ENCODE results near the gene SORT1. TPM values are rescaled to one million over a fixed set of nuclear protein-coding genes. Genes with fewer than 3 reads are reported as not detected.

SORT1 gene
- total RNA-seq, 4 donors from 2014 or later, result 145 to 199 (median 189) TPM

DNA sequence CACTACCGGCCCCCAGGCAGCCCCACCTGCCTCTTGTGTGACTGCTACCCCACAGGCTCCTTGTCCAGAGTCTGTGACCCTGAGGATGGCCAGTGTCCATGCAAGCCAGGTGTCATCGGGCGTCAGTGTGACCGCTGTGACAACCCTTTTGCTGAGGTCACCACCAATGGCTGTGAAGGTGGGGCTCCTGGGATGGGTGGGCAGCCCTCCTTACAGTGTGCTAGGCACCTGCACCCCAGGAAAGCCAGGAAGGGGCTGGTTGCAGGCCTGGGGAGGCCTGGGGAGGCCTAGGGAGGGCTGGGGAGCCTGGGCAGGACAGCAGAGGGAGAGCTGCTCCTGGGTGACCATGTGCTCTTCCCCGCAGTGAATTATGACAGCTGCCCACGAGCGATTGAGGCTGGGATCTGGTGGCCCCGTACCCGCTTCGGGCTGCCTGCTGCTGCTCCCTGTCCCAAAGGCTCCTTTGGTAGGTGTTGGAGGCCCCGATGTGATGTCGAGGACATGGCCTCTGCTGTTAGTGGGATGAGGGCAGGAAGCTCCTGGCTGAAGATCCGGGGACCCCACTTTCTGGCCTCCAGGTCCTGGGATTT is 131.9 kb downstream of the SORT1 start:
- H3K4me3 ChIP-seq, result no peak overlapping the region
- no peaks in the 10 kb centered on the region for H3K27me3 ChIP-seq
- no peaks in the 10 kb centered on the region for H3K9me3 ChIP-seq
- H3K27ac ChIP-seq, result peak overlapping the region in 1 of 4 donors; percentile 14
- no peak for DNase-seq (ENCODE audit: low spot score in 2 of 2)
- H3K4me1 ChIP-seq, result peaks cover 0 to 21% (median 7%) of the 10 kb centered on the region in 4 donors
- peaks cover 0 to 76% (median 0%) of the 10 kb centered on the region in 3 donors for H3K36me3 ChIP-seq
- TF ChIP-seq EP300 (IDR thresholded peaks at IDR 0.05), result no peak
- TF ChIP-seq, protein P1, sequence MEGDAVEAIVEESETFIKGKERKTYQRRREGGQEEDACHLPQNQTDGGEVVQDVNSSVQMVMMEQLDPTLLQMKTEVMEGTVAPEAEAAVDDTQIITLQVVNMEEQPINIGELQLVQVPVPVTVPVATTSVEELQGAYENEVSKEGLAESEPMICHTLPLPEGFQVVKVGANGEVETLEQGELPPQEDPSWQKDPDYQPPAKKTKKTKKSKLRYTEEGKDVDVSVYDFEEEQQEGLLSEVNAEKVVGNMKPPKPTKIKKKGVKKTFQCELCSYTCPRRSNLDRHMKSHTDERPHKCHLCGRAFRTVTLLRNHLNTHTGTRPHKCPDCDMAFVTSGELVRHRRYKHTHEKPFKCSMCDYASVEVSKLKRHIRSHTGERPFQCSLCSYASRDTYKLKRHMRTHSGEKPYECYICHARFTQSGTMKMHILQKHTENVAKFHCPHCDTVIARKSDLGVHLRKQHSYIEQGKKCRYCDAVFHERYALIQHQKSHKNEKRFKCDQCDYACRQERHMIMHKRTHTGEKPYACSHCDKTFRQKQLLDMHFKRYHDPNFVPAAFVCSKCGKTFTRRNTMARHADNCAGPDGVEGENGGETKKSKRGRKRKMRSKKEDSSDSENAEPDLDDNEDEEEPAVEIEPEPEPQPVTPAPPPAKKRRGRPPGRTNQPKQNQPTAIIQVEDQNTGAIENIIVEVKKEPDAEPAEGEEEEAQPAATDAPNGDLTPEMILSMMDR (IDR thresholded peaks at IDR 0.05), result no peak
- TF ChIP-seq POLR2A (IDR thresholded peaks at IDR 0.05), result no peak
- WGBS, 2 donors, result 90% methylated on average over 12 to 13 of the region's 13 CpGs

DNA sequence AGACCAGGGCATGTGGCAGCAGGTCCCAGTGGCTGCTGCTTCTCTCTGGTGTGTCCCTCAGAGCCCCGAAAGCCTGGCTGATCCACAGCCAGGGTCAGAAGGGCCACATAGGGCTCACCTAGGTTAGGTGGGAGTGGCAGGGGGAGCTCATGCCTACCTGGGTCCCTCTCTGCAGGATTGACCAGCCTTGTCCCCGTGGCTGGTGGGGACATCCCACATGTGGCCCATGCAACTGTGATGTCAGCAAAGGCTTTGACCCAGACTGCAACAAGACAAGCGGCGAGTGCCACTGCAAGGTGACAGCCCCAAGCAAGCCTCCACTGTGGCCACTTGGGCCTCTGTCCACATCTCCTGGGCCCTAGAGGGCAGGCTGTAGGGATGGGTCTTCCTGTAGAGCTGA is 132.7 kb downstream of the SORT1 start:
- H3K27me3 ChIP-seq, result no peaks in the 10 kb centered on the region
- H3K4me1 ChIP-seq, result peaks cover 0 to 21% (median 7%) of the 10 kb centered on the region in 4 donors
- H3K9me3 ChIP-seq, result no peaks in the 10 kb centered on the region
- no peak overlapping the region for H3K4me3 ChIP-seq
- peaks cover 0 to 72% (median 0%) of the 10 kb centered on the region in 3 donors for H3K36me3 ChIP-seq
- no peak for DNase-seq (ENCODE audit: low spot score in 2 of 2)
- no peak for TF ChIP-seq POLR2A (IDR thresholded peaks at IDR 0.05)
- TF ChIP-seq, protein P1 (IDR thresholded peaks at IDR 0.05), result no peak
- no peak for TF ChIP-seq EP300 (IDR thresholded peaks at IDR 0.05)
- WGBS, 2 donors, result 87 to 100% methylated on average over 1 to 3 of the region's 4 CpGs
- H3K27ac ChIP-seq, result peak overlapping the region in 1 of 4 donors; percentile 88

DNA sequence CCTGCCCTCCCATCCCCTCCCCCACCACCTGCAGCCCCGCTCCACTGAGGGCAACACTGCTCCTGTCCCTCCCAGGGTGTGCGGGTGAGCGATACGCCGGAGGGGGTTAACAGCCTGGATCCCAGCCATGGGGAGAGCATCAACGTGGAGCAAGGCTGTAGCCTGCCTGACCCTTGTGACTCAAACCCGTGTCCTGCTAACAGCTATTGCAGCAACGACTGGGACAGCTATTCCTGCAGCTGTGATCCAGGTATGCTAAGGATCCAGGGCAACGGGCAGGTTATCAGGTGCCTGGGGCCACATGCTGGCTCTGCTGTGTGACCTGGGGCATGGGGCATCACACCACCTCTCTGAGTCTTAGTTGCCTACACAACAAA is 133.4 kb downstream of the SORT1 start:
- no peak for DNase-seq (ENCODE audit: low spot score in 2 of 2)
- no peak for TF ChIP-seq EP300 (IDR thresholded peaks at IDR 0.05)
- TF ChIP-seq, protein P1 (IDR thresholded peaks at IDR 0.05), result no peak
- no peak for TF ChIP-seq POLR2A (IDR thresholded peaks at IDR 0.05)
- Histone ChIP-seq H3K9me3 (no peaks in the 10 kb centered on the region), H3K4me3 (no peak overlapping the region), H3K36me3 (peaks cover 0 to 70% (median 0%) of the 10 kb centered on the region in 3 donors), H3K4me1 (peaks cover 0 to 21% (median 7%) of the 10 kb centered on the region in 4 donors), H3K27me3 (no peaks in the 10 kb centered on the region), H3K27ac (peak overlapping the region in 2 of 4 donors; percentile 72 to 88)
- 68 to 75% methylated on average over 7 to 9 of the region's 9 CpGs for WGBS, 2 donors

DNA sequence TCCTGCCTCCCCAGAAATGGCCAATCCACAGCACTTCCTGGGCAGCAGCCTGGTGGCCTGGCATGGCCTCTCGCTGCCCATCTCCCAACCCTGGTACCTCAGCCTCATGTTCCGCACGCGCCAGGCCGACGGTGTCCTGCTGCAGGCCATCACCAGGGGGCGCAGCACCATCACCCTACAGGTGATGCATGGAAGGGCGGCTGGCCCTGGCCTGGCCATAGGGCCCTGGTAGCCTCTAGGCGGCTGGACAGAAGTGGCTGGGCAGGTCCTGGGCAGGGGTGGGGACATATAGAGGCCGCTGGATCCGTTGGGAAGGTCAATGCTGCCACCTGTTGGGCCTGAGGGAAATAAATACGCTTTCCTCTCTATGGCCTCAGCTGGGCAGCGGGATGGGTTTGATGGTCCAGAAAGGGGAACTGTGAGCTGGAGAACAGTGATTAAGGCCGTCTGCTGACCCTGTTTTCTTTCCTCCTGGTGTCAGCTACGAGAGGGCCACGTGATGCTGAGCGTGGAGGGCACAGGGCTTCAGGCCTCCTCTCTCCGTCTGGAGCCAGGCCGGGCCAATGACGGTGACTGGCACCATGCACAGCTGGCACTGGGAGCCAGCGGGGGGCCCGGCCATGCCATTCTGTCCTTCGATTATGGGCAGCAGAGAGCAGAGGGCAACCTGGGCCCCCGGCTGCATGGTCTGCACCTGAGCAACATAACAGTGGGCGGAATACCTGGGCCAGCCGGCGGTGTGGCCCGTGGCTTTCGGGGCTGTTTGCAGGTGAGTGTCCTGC is 133.9 kb downstream of the SORT1 start:
- Histone ChIP-seq H3K27ac (peak overlapping the region in 3 of 4 donors; percentile 29 to 88 (median 72)), H3K4me1 (peaks cover 0 to 21% (median 7%) of the 10 kb centered on the region in 4 donors), H3K4me3 (no peak overlapping the region), H3K27me3 (no peaks in the 10 kb centered on the region), H3K36me3 (peaks cover 0 to 70% (median 0%) of the 10 kb centered on the region in 3 donors), H3K9me3 (no peaks in the 10 kb centered on the region)
- peak; percentile 85 for DNase-seq (ENCODE audit: low spot score in 2 of 2)
- WGBS, 2 donors, result 37 to 51% methylated on average over 24 to 28 of the region's 29 CpGs
- TF ChIP-seq EP300 (IDR thresholded peaks at IDR 0.05) (peak in 1 of 2 donors; percentile 73), POLR2A (IDR thresholded peaks at IDR 0.05) (no peak)
- TF ChIP-seq, protein P1 (IDR thresholded peaks at IDR 0.05), result peak; percentile 89 to 100 (median 93)

DNA sequence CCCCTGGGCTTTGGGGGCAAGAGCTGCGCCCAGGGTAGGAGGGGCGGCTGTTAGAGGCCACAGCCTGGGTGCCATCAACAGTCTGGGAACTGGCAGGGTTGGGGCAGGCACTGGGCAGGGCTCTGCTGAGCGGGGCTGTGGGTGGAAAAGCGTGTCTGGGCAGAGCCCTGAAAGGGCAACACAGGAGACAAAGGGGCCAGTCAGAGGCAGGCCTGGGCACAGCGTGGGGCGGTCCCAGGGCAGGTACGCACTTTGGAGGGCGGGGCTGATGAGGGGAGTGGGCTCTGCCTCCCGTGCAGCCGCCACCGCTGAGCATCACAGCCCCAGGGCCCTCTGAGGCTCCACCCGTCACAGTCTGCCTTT is 134.5 kb downstream of the SORT1 start:
- no peaks in the 10 kb centered on the region for H3K9me3 ChIP-seq
- TF ChIP-seq, protein P1 (IDR thresholded peaks at IDR 0.05), result no peak
- TF ChIP-seq EP300 (IDR thresholded peaks at IDR 0.05), result peak in 1 of 2 donors; percentile 26
- no peaks in the 10 kb centered on the region for H3K27me3 ChIP-seq
- H3K4me1 ChIP-seq, result peaks cover 0 to 21% (median 7%) of the 10 kb centered on the region in 4 donors
- H3K27ac ChIP-seq, result peak overlapping the region; percentile 29 to 88 (median 61)
- peaks cover 0 to 69% (median 0%) of the 10 kb centered on the region in 3 donors for H3K36me3 ChIP-seq
- 49 to 54% methylated on average over 8 to 12 of the region's 12 CpGs for WGBS, 2 donors
- H3K4me3 ChIP-seq, result no peak overlapping the region
- no peak for DNase-seq (ENCODE audit: low spot score in 2 of 2)
